Heart right ventricle (tissue), 16 donors: ENCODE data around the gene KCNH6. TPM values are rescaled to one million over a fixed set of nuclear protein-coding genes. Genes with fewer than 3 reads are reported as not detected.

Experiments used
- ATAC-seq, 8 donors: fragments of 200-7000 bp; cut with Tn5 transposase; one replicate each; pipeline ENCODE4 v1.9.1; 2020; ENCODE audit warnings: mild to moderate bottlenecking in 8 of 8, moderate library complexity in 8 of 8, moderate number of reproducible peaks in 1 of 8
- DNase-seq, 2 donors: peaks; one replicate each; pipeline ENCODE4 v3.0.0-alpha.2; 2020
- H3K27ac ChIP-seq, 10 donors: fragments of 200-600 bp; sonication (generic) in 2 of 10; one replicate each; pipeline versions ENCODE4 v1.5.0 to v1.8.0; 2020 to 2022; ENCODE audit warnings: mild to moderate bottlenecking in 3 of 10
- H3K27me3 ChIP-seq, 7 donors: fragments of 200-600 bp; one replicate each; pipeline ENCODE4 v1.8.0; 2021 to 2022; ENCODE audit warnings: mild to moderate bottlenecking in 2 of 7
- H3K36me3 ChIP-seq, 9 donors: fragments of 200-600 bp; sonication (generic) in 1 of 9; one replicate each; pipeline versions ENCODE4 v1.5.0 to v1.8.0; 2020 to 2022; ENCODE audit warnings: mild to moderate bottlenecking in 2 of 9
- H3K4me1 ChIP-seq, 9 donors: fragments of 200-600 bp; sonication (generic) in 1 of 9; one replicate each; pipeline versions ENCODE4 v1.5.0 to v1.8.0; 2020 to 2022; ENCODE audit warnings: mild to moderate bottlenecking in 4 of 9
- H3K4me3 ChIP-seq, 10 donors: fragments of 200-600 bp; sonication (generic) in 2 of 10; one replicate each; pipeline versions ENCODE4 v1.5.0 to v1.8.0; 2020 to 2022; ENCODE audit warnings: mild to moderate bottlenecking in 7 of 10, moderate library complexity in 2 of 10
- H3K9me3 ChIP-seq, 11 donors: fragments of 200-600 bp in 10 of 11; sonication (generic) in 2 of 11; one replicate each; pipeline versions ENCODE4 v1.5.0 to v1.8.0; 2013 to 2022; ENCODE audit warnings: mild to moderate bottlenecking in 2 of 11, control low read depth in 1 of 11, moderate library complexity in 1 of 11
- WGBS, 2 donors: extraction: QIAGEN DNeasy Blood & Tissue Kit; methylation state at CpG; one replicate each; pipeline ENCODE4 v1.1.7; 2013; ENCODE audit warnings: inconsistent platforms in 1 of 2; 5-methylcytosine and 5-hydroxymethylcytosine counted together
- intact Hi-C, 10 donors: fragments of 100-400 bp; cut with DNase I; formaldehyde crosslinking; loops; one replicate each; pipeline versions ENCODE4 v1.11.1 to v1.14.2; 2022
- polyA plus RNA-seq, 2 donors: library from polyadenylated mRNA; stranded (reverse); fragments of 200-250 nt; gene quantifications; one replicate each; pipeline ENCODE4 v1.2.3, GENCODE V29; 2013
- total RNA-seq, 10 donors: library from RNA; stranded (reverse); fragmentation: NEBNext Ultra II Directional in 3 of 10; extraction: Animal tissue kit (Norgen Biotek cat#: 25700) in 3 of 10; gene quantifications; one replicate each; pipeline versions ENCODE4 v1.2.1 to v1.2.4, GENCODE V29; 2021 to 2023
- TF ChIP-seq, protein P1 (sequence below), 9 donors: fragments of 200-600 bp; sonication (generic) in 2 of 9; IDR thresholded peaks; one replicate each; pipeline versions ENCODE4 v1.5.0 to v1.8.0; 2021 to 2022; ENCODE audit warnings: antibody characterized with exemption in 9 of 9, mild to moderate bottlenecking in 5 of 9, moderate library complexity in 1 of 9
- donor health status: Arrhythmogenic right ventricular cardiomyopathy.
- donor health status: ischemic (EF 13 %, LVEDD 7.1; RV severe dilation, severe dysfunction).
- donor health status: healthy with polysubstance abuse.
- donor health status: DM: no; HTN: yes; CAD: no.
- donor health status: DM: no; HTN: no; CAD: no.
- donor health status: ischemic (EF 25% LVEDD 6.9; RV normal size, moderate dysfunction).
- donor health status: ischemic (EF 25% LVEDD 5.7; RV mildly dilated, moderate dysfunction).
- donor health status: healthy.
- donor health status: DM: yes; HTN: yes; CAD: no.
- donor health status: Ischemic cardiomyopathy.
- donor health status: ischemic (EF 35%, LVEDD 5.7; RV mildly dilated, moderate dysfunction).
- donor health status: nonischemic (EF 11% LVEDD 7.7; RV severe dilation, severe dysfunction).
- donor health status: DM: yes; HTN: yes; CAD: no.
- donor health status: PGD.
- donor health status: ischemic (EF 29% LVEDD 5.4; RV normal size, mild dysfunction).
- donor health status: nonischemic (EF 23%, LVEDD 6.1; RV moderate dilation, normal function).

KCNH6 gene
- total and polyA plus RNA-seq, 12 donors, result 0.11 TPM; not detected in 11

- TF ChIP-seq, protein P1, sequence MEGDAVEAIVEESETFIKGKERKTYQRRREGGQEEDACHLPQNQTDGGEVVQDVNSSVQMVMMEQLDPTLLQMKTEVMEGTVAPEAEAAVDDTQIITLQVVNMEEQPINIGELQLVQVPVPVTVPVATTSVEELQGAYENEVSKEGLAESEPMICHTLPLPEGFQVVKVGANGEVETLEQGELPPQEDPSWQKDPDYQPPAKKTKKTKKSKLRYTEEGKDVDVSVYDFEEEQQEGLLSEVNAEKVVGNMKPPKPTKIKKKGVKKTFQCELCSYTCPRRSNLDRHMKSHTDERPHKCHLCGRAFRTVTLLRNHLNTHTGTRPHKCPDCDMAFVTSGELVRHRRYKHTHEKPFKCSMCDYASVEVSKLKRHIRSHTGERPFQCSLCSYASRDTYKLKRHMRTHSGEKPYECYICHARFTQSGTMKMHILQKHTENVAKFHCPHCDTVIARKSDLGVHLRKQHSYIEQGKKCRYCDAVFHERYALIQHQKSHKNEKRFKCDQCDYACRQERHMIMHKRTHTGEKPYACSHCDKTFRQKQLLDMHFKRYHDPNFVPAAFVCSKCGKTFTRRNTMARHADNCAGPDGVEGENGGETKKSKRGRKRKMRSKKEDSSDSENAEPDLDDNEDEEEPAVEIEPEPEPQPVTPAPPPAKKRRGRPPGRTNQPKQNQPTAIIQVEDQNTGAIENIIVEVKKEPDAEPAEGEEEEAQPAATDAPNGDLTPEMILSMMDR (IDR thresholded peaks at IDR 0.05), result no peak
- Histone ChIP-seq H3K4me3 (no peak overlapping the region), H3K36me3 (peaks cover 0 to 65% (median 39%) of the 10 kb centered on the region in 9 donors), H3K4me1 (peaks cover 0 to 33% (median 0%) of the 10 kb centered on the region in 9 donors), H3K9me3 (no peaks in the 10 kb centered on the region), H3K27ac (peak overlapping the region in 3 of 10 donors; percentile 2 to 25 (median 19)), H3K27me3 (no peaks in the 10 kb centered on the region)
- intact Hi-C loops, result no loop called here
- peak in 2 of 8 donors; percentile 28 to 52 for ATAC-seq
- 63 to 71% methylated on average over 11 of the region's 11 CpGs for WGBS, 2 donors
- DNase-seq, result no peak
Observed at GRCh38 chr17:63579633-63580032, 56.5 kb downstream of the KCNH6 start.

GRCh38 chr17:63587770-63588169, 64.6 kb downstream of the KCNH6 start:
- no peak for ATAC-seq
- WGBS, 2 donors, result 90 to 95% methylated on average over 5 of the region's 5 CpGs
- intact Hi-C loops, result no loop called here
- no peak for DNase-seq
- Histone ChIP-seq H3K27ac (no peak overlapping the region), H3K4me3 (no peak overlapping the region), H3K27me3 (no peaks in the 10 kb centered on the region), H3K4me1 (no peaks in the 10 kb centered on the region), H3K9me3 (no peaks in the 10 kb centered on the region), H3K36me3 (peaks cover 0 to 99% (median 53%) of the 10 kb centered on the region in 9 donors)
- TF ChIP-seq, protein P1 (IDR thresholded peaks at IDR 0.05), result no peak

DNA sequence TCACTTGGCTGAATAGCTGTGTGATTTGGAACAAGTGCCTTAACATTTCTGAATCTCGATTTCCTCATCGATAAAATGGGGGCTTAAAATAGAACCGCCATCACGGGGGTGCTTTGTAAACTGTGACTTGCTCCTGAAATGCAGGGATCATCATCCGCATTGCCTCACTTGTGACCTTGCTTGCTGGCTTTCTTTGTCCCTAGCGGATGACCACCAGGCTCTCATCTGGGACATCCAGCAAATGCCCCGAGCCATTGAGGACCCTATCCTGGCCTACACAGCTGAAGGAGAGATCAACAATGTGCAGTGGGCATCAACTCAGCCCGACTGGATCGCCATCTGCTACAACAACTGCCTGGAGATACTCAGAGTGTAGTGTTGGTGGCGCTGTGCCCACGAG, 65.6 kb downstream of the KCNH6 start:
- 87 to 91% methylated on average over 11 of the region's 11 CpGs for WGBS, 2 donors
- DNase-seq (no peak), ATAC-seq (no peak)
- intact Hi-C loops, result no loop called here
- H3K4me1 ChIP-seq, result no peaks in the 10 kb centered on the region
- no peak overlapping the region for H3K4me3 ChIP-seq
- no peaks in the 10 kb centered on the region for H3K27me3 ChIP-seq
- peaks cover 0 to 99% (median 46%) of the 10 kb centered on the region in 9 donors for H3K36me3 ChIP-seq
- H3K27ac ChIP-seq, result no peak overlapping the region
- H3K9me3 ChIP-seq, result no peaks in the 10 kb centered on the region
- TF ChIP-seq, protein P1 (IDR thresholded peaks at IDR 0.05), result no peak

GRCh38 chr17:63589646-63590045, 66.5 kb downstream of the KCNH6 start:
- 92 to 97% methylated on average over 1 of the region's 1 CpG for whole genome bisulfite sequencing, 2 donors
- TF ChIP-seq, protein P1 (IDR thresholded peaks at IDR 0.05), result no peak
- H3K4me1 ChIP-seq, result no peaks in the 10 kb centered on the region
- DNase-seq, result no peak
- intact Hi-C loops, result no loop called here
- peaks cover 0 to 99% (median 42%) of the 10 kb centered on the region in 9 donors for H3K36me3 ChIP-seq
- no peak overlapping the region for H3K27ac ChIP-seq
- no peak for ATAC-seq
- no peaks in the 10 kb centered on the region for H3K9me3 ChIP-seq
- H3K27me3 ChIP-seq, result no peaks in the 10 kb centered on the region
- no peak overlapping the region for H3K4me3 ChIP-seq
